ENCODE results near the gene CA7. TPM values are rescaled to one million over a fixed set of nuclear protein-coding genes. Genes with fewer than 3 reads are reported as not detected.
"Not testable (repeated sequence)": the region's sequence is repeated elsewhere in the genome, so short reads cannot be mapped to it uniquely, and the experiment has no call there.

Gene CA7
- total RNA-seq, 4 donors from 2014 or later, result not detected

- H3K27ac ChIP-seq, result no peak overlapping the region
- H3K27me3 ChIP-seq, result no peaks in the 10 kb centered on the region
- H3K9me3 ChIP-seq, result no peaks in the 10 kb centered on the region
- H3K36me3 ChIP-seq, result no peaks in the 10 kb centered on the region
- no peak for DNase-seq (ENCODE audit: low spot score in 2 of 2)
- H3K4me3 ChIP-seq, result no peak overlapping the region
- H3K4me1 ChIP-seq, result peaks cover 0 to 4% (median 0%) of the 10 kb centered on the region in 4 donors
- 50 to 83% methylated on average over 1 to 3 of the region's 3 CpGs for WGBS, 2 donors
- TF ChIP-seq CTCF (IDR thresholded peaks at IDR 0.05) (no peak), POLR2A (IDR thresholded peaks at IDR 0.05) (no peak), EP300 (IDR thresholded peaks at IDR 0.05) (no peak)
These were observed 15.3 kb downstream of the CA7 start for GRCh38 chr16:66859397-66860068.

- WGBS, 2 donors, result 81 to 82% methylated on average over 8 of the region's 8 CpGs
- TF ChIP-seq EP300 (IDR thresholded peaks at IDR 0.05) (no peak), CTCF (IDR thresholded peaks at IDR 0.05) (no peak), POLR2A (IDR thresholded peaks at IDR 0.05) (no peak)
- H3K4me3 ChIP-seq, result no peak overlapping the region
- H3K9me3 ChIP-seq, result no peaks in the 10 kb centered on the region
- peaks cover 0 to 4% (median 0%) of the 10 kb centered on the region in 4 donors for H3K4me1 ChIP-seq
- H3K27me3 ChIP-seq, result no peaks in the 10 kb centered on the region
- no peaks in the 10 kb centered on the region for H3K36me3 ChIP-seq
- no peak for DNase-seq (ENCODE audit: low spot score in 2 of 2)
- no peak overlapping the region for H3K27ac ChIP-seq
These were observed 17.9 kb downstream of the CA7 start for GRCh38 chr16:66862023-66862520.

GRCh38 chr16:66863707-66864106 lies 19.5 kb downstream of the CA7 start:
- Histone ChIP-seq H3K4me3 (no peak overlapping the region), H3K36me3 (no peaks in the 10 kb centered on the region), H3K27ac (no peak overlapping the region), H3K4me1 (peaks cover 0 to 10% (median 0%) of the 10 kb centered on the region in 4 donors), H3K9me3 (no peaks in the 10 kb centered on the region), H3K27me3 (no peaks in the 10 kb centered on the region)
- no peak for TF ChIP-seq CTCF (IDR thresholded peaks at IDR 0.05)
- TF ChIP-seq EP300 (IDR thresholded peaks at IDR 0.05), result no peak
- TF ChIP-seq POLR2A (IDR thresholded peaks at IDR 0.05), result no peak
- no peak for DNase-seq (ENCODE audit: low spot score in 2 of 2)

- 77 to 93% methylated on average over 1 of the region's 1 CpG for WGBS, 2 donors
- no peak overlapping the region for H3K27ac ChIP-seq
- H3K4me3 ChIP-seq, result no peak overlapping the region
- H3K9me3 ChIP-seq, result no peaks in the 10 kb centered on the region
- no peaks in the 10 kb centered on the region for H3K36me3 ChIP-seq
- peaks cover 0 to 26% (median 8%) of the 10 kb centered on the region in 4 donors for H3K4me1 ChIP-seq
- TF ChIP-seq POLR2A (IDR thresholded peaks at IDR 0.05) (no peak), EP300 (IDR thresholded peaks at IDR 0.05) (no peak), CTCF (IDR thresholded peaks at IDR 0.05) (no peak)
- no peak for DNase-seq (ENCODE audit: low spot score in 2 of 2)
- no peaks in the 10 kb centered on the region for H3K27me3 ChIP-seq
These were observed 25.2 kb downstream of the CA7 start for GRCh38 chr16:66869424-66869823.

- not testable (repeated sequence) for H3K27ac ChIP-seq; H3K27me3 ChIP-seq; H3K4me3 ChIP-seq; H3K36me3 ChIP-seq; H3K9me3 ChIP-seq; DNase-seq (ENCODE audit: low spot score in 2 of 2)
- 93 to 98% methylated on average over 2 of the region's 2 CpGs for WGBS, 2 donors
- H3K4me1 ChIP-seq, result peaks cover 0 to 34% (median 8%) of the 10 kb centered on the region in 4 donors
These were observed 27.1 kb downstream of the CA7 start for GRCh38 chr16:66871363-66871762.

Measured in tibial nerve (tissue), 4 donors.